HL-60/S4 treated with retinoic acid at 250 ng/mL for 4 days and 3 days (cell line): ENCODE data around the gene CKAP5.

Experiments
- in situ Hi-C: fragments of 300-500 bp; cut with MboI; formaldehyde crosslinking; loops from 2 replicates; pipeline ENCODE4 v1.7.0; 2022; ENCODE audit warnings: low sequenced_read_pairs

CKAP5 gene

GRCh38 chr11:46705070-46705688 is 140.9 kb downstream of the CKAP5 start:
- in situ Hi-C loops: no loop called here

- in situ Hi-C loops: no loop called here
These were observed 144.9 kb downstream of the CKAP5 start for GRCh38 chr11:46701078-46701654.

- in situ Hi-C loops: no loop called here
These were observed 145.6 kb downstream of the CKAP5 start, which contains the start of the genes ARHGAP1 and ZNF408 for GRCh38 chr11:46700241-46701077. ARHGAP1 (minus strand) TSS chr11:46700619; CDS start chr11:46696107, 4,512 bp downstream. ZNF408 (plus strand) TSS chr11:46701031; CDS start chr11:46701048, 17 bp downstream.

GRCh38 chr11:46698597-46698996 is 147.5 kb downstream of the CKAP5 start:
- in situ Hi-C loops: no loop called here

GRCh38 chr11:46697723-46698122 is 148.4 kb downstream of the CKAP5 start:
- in situ Hi-C loops: no loop called here

- in situ Hi-C loops: no loop called here
These were observed 148.8 kb downstream of the CKAP5 start for GRCh38 chr11:46697303-46697702.

GRCh38 chr11:46696212-46696558 is 149.9 kb downstream of the CKAP5 start:
- in situ Hi-C loops: no loop called here

GRCh38 chr11:46695345-46696211 is 150.5 kb downstream of the CKAP5 start:
- in situ Hi-C loops: no loop called here

GRCh38 chr11:46694607-46695006 is 151.5 kb downstream of the CKAP5 start:
- in situ Hi-C loops: no loop called here

GRCh38 chr11:46694072-46694471 is 152.0 kb downstream of the CKAP5 start:
- in situ Hi-C loops: no loop called here

- in situ Hi-C loops: no loop called here
These were observed 152.5 kb downstream of the CKAP5 start for GRCh38 chr11:46693597-46694012.
